ENCODE data around the gene DUS2.
"Not testable (repeated sequence)": the region's sequence is repeated elsewhere in the genome, so short reads cannot be mapped to it uniquely, and the experiment has no call there.

DUS2 gene

DNA sequence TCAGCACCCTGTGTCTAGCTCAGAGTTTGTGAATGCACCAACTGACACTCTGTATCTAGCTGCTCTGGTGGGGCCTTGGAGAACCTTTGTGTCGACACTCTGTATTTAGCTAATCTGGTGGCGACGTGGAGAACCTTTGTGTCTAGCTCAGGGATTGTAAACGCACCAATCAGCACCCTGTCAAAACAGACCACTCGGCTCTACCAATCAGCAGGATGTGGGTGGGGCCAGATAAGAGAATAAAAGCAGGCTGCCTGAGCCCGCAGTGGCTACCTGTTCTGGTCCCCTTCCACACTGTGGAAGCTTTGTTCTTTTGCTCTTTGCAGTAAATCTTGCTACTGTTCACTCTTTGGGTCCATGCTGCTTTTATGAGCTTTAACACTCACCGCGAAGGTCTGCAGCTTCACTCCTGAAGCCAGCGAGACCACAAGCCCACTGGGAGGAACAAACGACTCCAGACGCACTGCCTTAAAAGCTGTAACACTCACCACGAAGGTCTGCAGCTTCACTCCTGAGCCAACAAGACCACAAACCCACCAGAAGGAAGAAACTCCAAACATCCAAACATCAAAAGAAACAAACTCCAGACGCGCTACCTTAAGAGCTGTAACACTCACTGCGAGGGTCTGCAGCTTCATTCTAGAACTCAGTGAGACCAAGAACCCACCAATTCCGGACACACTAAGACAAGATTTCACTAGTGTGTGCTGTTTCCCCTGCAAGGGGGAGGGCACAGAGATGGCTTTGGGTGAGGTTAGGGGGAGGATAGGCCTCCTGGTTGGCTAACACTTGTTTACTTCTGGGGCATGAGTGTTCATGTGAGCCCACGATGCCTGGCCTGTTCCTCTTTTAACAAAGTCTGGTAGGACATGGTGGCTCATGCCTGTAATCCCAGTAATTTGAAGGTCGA, 24.1 kb upstream of the DUS2 start, which contains the start of gene DPEP2:
DPEP2 (minus strand) TSS at position 706 of the 910 bp plus-strand sequence. CDS start 6,272 bp downstream, outside the sequence.
- DNase-seq (ENCODE audit: low spot score), result not testable (repeated sequence)

DNA sequence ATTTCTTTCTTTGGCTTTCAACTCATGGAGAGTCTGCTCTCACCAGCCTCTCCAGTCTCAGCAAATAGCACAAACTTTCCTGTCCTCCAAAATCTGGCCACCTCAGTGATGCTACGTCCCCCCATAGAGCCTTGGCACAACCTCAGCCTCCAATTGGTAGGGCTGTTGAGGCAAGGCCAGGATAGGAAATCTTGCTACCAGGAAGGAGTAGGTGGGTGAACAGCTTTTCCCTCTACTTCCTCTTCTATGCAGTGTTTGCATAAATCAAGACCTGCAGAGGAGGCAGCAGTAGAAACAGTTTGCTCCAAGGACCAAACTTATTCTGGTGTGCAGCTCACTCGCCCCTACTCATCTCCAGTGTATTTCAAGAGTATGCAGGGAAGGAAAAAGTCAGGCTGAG, 23.1 kb upstream of the DUS2 start:
- no peak for DNase-seq (ENCODE audit: low spot score)

DNA sequence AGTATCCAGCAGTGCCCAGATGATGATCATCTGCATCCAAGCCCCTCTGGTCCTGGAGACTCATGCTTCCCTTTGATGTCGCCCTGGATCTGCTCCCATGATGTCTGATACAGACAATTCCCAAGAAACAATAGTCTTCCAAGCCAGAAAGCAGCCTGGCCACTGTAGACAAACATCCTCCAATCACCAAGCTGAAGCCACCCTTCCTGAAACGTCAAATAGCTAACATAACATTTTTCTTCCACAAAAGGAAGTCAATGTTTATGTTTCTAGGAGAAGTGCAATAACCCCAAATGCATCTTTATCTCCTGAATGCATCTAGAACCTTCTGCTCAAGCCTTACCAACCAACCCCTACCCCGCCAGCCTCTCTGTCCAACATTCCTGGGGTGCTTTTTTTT, 22.6 kb upstream of the DUS2 start:
- DNase-seq (ENCODE audit: low spot score), result no peak

DNA sequence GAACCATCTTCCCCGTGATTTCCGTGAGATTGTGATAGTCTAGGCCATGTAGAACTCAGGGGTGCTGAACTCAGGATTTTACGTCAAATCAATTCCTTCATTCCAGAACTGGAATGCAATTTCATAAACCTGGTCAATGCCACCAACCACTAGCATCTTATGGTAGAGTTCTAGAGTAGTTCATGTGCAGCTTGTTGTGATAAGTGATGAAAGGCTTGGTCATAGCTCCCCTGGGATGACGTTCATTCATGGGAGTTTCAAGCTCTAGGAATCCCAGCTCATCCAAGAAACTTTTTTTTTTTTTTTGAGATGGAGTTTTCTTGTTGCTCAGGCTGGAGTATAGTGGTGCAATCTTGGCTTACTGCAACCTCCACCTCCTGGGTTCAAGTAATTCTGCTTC, 20.1 kb upstream of the DUS2 start:
- DNase-seq (ENCODE audit: low spot score), result no peak

DNA sequence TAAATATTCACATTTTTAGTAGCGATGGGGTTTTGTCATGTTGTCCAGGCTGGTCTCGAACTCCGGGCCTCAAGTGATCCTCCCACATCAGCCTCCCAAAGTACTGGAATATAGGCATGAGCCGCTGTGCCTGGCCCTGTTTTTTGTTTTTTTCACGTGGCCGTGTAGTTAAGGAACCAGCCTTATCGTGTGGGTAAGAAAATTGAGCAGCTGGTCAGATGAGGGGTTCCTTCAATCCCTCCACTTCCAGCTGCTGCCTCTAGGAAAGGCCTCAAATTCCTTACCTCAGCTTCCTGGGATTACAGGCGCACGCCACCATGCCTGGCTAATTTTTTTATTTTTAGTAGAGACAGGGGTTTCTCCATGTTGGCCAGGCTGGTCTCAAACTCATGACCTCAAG, 17.9 kb upstream of the DUS2 start:
- no peak for DNase-seq (ENCODE audit: low spot score)

DNA sequence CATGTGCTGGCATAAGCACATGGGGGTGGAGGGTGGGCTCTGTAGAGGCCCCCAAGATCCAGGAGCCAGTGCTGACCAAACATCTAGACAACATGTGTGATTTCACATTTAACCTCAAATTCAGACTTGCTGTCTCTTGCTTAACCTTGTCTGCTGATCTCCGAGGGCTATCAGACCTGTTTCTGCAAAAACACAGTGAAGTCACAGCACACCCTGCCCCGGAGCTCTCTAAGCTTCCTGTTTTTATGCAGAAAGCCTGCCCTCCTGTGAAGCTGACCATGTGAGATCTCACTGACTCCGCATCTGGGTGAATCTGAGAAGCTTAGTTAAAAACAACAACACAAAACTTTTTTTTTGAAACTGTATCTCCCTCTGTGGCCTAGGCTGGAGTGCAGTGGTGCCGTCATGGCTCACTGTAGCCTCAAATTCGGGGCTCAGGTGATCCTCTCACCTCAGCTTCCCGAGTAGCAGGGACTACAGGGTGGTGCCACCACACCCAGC, 17.2 kb upstream of the DUS2 start:
- no peak for DNase-seq (ENCODE audit: low spot score)

DNA sequence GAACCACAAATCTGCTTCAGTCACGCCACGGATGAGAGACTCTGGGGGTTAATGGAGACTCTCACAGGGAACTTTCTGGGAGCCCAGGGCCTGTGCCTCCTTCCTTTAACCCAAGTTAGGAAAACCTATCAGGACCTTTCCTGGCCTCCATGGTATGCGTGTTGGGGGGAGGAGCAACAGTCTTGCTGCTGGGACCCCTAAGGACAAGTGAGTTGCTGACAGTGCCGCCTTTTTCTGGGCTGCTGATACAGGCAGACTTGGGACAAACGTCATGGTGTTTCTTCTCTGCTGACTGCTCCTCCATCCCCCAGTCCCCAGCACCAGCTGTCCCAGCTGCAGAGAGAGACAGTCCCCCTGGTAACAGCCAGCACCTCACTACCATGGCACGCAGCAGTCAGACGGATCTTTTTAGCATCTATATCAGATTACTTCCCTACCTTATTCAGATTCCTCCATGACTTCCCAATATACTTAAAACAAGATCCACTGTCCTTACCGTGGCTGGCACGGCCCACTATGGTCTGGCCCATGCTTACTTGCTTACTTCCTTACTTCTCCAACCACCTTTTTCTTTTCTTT, 13.8 kb upstream of the DUS2 start:
- no peak for DNase-seq (ENCODE audit: low spot score)

DNA sequence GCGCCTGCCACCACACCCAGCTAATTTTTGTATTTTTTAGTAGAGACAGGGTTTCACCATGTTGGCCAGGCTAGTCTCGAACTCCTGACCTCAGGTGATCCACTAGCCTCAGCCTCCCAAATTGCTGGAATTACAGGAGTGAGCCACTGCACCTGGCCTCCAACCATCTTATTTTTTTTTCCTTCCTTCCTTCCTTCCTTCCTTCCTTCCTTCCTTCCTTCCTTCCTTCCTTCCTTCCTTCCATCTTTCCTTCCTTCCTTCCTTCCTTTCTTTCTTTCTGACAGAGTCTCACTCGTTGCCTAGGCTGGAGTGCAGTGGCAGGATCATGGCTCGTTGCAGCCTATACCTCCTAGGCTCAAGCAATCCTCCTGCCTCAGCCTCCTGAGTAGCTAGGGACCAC, 13.2 kb upstream of the DUS2 start:
- DNase-seq (ENCODE audit: low spot score), result not testable (repeated sequence)

DNA sequence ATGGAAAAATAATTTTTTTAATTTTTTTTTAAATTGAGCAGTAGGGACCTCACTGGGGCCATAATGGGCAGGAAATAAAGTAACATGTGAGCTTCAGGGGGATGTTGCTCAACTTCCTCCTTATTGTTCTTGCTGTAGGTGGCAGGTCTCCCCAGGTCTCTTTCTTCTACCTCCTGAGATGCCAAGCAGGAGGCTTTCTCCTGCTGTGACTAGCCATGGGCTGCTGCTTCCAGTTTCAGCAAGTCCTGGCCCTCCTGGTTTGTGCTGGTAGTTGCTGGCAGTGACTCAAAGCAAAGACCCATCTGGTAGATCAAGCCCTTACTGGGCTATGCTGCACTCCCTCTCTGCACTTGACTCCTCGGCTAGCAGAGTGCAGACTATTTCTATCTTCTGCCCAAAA, 9.6 kb upstream of the DUS2 start:
- no peak for DNase-seq (ENCODE audit: low spot score)

DNA sequence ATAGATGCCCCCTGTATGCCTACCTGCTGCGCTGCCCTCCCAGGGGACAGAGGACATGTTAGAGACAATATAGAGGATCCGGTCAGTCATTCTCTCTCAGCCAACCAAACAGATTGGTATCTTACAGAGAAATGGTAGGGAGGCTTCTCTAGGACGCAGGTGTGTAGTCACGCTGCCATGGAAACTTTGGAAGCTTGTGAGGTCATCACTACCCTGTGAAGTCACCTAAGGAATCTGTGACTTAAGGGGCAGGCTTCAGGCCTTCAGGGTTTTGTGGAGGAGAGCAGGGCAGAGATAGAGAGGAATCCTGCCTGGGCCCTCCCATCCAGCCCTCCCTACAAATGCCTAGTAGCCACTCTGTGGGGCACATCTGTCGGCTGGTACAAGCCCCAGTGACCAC, 7.4 kb upstream of the DUS2 start, which contains the start of gene DPEP2NB:
DPEP2NB (minus strand) TSS at position 231 of the 400 bp plus-strand sequence; CDS start at position 90, 141 bp downstream.
- no peak for DNase-seq (ENCODE audit: low spot score)

DNA sequence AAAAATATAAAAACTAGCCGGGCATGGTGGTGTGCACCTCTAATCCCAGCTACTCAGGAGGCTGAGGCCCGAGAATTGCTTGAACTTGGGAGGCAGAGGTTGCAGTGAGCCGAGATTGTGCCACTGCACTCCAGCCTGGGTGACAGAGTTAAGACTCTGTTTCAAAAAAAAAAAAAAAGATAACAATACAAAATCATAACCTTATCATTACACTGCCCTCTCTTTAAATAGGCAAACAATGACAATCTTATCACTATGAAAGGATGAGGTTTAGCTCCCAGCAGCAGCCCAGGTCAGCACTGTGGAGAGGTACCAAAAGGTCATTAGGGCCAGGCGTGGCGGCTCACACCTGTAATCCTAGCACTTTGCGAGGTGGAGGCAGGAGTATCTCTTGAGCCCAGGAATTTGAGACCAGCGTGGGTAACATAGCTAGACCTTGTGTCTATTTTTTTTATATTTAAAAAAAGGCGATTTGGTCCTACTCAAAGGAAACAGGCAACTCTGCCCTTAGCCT, 3.9 kb upstream of the DUS2 start:
- no peak for DNase-seq (ENCODE audit: low spot score)

DNA sequence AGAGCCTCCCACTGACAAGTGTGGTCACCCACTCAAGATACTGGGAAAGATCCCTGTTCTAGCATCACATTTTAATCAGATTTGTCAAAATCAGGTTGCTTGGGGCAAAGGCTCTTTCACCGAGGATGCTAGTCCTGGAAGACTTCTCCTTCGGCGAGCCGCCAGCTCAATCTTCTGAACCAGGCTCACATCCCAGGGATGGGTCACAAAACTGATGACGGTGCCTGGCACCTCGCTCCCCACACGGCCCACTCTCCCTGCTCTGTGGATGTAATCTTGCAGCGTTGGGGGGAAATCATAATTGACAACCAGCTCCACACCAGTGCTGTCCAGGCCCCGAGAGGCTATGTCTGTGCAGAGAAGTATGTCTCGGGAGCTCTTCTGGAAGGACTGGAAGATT, 1.6 kb upstream of the DUS2 start:
- no peak for DNase-seq (ENCODE audit: low spot score)

DNA sequence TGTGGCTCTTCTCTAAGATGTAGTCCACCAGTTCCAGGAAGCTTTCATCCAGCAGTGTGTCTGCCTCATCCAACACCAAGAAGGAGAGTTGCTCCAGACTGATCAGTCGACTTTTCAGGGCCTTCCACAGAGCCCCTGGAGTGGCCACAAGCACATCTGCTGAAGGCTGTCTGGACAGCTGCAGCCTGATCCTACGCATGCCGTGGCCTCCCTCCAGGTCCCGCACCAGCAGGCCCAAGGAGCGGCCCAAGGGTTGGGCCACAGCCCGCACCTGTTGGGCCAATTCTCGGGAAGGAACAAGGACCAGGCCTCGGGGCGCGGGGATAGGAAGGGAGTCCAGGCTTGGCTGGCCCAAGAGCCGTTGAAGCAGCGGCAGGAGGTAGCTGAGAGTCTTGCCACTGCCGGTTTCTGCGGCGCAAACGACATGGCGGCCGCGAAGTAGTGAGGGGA, 781 bp upstream of the DUS2 start:
- peak; percentile 10 for DNase-seq (ENCODE audit: low spot score)

DNA sequence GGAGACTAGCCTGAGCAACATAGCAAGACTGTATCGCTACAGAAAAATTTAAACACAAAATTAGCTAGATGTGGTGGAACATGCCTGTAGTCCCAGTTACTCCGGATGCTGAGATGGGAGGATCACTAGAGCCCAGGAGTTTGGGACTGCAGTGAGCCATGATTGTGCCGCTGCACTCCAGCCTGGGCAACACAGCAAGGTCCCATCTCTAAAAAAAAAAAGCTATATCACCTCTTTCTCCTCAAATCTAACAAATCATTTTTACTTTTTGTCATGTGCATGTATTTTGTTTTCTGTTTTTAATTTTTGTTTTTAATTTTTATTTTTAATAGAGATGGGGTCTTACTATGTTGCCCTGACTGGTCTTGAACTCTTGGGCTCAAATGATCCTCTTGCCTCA, 5.9 kb downstream of the DUS2 start:
- no peak for DNase-seq (ENCODE audit: low spot score)

DNA sequence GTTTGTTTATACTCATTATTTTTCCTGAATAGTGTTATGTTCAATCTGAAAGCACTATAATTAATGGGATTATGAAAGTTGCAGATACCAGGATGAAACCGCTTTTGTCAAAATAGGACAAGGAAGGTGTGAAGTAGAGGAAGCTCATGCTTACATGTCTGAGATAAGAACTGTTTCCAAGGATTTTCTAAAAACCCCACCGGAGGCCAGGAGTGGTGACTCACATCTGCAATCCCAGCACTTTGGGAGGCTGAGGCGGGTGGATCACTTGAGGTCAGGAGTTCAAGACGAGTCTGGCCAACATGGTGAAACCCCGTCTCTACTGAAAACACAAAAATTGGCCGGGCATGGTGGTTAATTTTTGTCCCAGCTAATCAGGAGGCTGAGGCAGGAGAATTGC, 7.0 kb downstream of the DUS2 start:
- DNase-seq (ENCODE audit: low spot score), result not testable (repeated sequence)

DNA sequence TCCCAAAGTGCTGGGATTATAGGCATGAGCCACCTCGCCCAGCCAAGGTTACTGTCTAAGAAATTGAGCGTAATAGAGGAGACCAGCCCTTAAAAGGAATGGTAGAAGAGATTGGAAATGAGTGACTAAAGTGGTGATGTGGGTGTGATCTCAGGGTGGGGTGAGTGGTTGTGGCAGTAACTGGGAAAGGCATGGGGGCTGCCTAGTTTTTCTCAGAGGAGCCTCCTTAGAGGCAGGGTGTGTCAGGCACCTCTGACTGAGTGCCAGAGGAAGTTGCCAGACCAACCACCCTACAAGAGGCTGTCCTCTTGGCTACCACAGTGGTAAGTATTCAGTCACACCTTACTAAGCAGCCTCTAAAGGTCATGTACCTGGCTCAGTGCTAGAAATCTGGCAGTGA, 8.9 kb downstream of the DUS2 start:
- DNase-seq (ENCODE audit: low spot score), result no peak

DNA sequence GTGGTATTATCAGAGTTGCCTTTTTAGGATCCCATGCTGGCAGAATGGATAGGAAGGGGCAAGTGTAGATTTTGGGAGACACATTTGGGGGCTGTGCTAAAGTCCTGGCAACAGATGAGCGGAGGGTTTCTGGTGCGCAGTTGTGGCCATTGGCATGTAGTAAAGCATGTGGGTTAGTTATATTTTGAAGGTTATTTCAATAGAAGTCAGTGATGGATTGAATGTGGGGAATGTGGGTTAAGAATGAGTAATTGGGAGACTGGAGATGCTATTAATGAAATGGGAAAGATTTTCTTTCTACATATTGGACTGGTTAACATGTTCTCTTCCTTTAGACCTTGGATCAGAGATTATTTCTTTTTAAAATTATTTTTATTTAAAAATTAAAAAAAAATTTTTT, 10.0 kb downstream of the DUS2 start:
- DNase-seq (ENCODE audit: low spot score), result no peak

DNA sequence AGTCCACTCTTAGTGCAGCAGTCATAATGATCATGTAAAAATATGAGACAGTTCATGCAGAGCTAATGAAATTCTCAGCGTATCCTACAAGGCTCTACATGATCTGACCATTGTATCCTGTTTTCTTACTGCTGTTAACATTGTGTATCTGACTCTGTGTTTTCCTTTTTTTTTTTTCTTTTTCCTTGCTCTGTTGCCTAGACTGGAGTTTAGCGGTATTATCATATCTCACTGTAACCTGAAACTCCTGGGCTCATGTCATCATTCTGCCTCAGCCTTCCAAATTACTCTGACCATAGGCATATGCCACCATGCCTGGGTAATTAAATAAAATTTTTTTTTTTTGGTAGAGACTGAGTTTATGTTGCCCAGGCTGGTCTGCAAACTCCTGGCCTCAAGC, 12.1 kb downstream of the DUS2 start:
- no peak for DNase-seq (ENCODE audit: low spot score)

DNA sequence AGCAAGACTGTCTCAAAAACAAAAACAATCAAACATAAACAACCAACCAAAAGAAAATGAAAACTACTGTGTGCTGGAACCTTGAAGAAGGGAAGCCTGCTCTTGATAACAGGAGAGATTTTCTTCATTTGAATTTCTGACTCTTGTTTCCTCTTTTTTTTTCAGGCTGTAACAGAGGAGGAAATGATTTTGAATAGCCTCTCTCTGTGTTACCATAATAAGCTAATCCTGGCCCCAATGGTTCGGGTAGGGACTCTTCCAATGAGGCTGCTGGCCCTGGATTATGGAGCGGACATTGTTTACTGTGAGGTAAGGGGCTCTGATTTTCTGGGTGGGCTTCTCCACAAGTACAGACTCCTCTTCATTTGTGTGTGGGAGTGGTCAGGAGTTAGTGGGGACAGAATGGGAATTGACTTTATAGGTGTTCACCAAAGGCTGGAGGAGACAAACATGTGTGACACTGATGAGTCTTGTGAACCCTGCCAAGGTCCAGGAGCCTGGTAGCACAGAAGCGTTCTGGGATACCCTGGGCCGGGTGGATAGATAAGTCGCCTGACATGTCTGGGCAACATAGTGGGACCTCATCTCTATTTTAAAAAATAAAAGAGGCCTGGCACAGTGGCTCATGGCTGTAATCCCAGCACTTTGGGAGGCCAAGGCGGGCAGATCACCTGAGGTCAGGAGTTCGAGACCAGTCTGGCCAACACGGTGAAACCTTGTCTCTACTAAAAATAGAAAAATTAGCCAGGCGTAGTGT, 14.9 kb downstream of the DUS2 start:
- no peak for DNase-seq (ENCODE audit: low spot score)

DNA sequence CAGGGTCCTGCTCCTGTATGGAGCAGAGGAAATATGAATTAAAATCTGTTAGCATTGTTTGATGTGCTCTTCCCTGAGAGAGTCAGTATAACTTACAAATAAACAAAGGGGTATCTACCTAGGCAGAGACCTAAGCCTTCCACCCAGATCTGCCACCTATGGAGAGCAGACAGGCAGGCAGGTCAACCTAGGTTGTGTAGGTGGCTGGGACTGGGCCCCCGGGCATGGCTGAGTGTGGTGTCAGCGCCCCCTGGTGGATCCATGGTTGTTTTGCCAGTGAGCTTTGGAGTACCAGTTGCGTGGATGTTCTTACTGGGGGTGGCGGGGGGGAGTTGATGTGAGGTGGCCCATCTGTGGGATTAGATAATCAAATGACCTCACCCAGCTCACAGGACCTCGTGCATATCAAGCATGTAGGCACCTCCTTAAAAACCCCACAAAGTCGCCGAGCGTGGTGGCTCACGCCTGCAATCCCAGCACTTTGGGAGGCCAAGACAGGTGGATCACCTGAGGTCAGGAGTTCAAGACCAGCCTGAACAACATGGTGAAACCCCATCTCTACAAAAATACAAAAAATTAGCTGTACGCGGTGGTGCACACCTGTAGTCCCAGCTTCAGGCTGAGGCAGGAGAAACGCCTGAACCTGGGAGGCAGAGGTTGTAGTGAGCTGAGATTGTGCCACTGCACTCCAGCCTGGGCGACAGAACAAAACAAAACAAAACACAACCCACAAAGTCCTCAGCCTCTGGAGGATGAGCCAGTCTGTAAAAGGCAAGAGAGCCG, 17.6 kb downstream of the DUS2 start:
- DNase-seq (ENCODE audit: low spot score), result peak; percentile 69

DNA sequence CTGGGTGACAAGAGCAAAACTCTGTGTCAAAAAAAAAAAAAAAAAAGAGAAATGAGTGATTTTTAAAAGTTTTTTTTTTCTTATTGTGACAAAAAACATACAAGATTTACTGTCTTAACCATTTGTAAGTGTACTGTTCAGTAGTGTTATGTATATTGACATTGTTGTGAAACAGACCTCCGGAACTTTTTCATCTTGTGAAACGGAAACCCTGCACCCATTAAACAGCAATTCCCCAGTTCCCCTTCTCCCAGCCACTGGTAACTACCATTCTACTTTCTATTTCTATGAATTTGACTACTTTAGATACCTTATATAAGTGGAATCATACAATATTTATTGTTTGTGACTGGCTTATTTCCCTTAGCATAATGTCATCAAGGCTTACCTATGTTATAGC, 18.7 kb downstream of the DUS2 start:
- no peak for DNase-seq (ENCODE audit: low spot score)

Measured in RKO (cell line).